Measurements from ENCODE around the gene SDK1.

The SDK1 gene

DNA sequence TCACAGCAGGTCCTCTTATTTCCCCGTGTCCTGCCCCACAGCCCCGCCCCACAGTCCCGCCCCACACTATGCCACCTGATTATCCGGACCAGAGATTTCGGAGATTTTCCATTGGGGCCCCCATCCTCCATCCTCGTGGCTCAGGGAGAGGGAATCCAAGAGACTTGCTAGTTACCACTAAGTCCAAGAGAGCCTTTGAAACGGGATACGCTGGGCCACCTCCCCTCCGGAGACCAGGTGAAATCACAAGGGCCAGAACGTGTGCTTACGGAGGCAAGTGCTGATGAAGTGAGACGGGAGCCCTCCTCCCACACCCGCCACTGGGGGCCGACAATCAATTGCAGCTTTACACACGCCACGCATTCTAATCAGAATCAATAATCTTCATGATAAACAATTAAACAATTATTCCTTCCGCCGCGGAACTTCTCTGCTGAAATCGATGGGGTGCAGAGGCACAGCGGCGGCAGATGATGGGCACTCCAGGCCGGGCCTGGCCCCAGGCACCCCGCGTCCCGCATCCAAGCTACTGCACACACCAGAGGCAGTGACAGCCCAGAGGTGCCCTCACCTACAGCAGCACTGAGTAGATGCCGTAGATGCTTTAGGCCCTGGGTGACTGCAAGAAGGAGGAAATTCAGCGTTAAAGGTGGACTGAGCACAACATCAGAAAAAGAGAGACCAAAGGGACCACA, 847.0 kb downstream of the SDK1 start:
- no peak for DNase-seq

DNA sequence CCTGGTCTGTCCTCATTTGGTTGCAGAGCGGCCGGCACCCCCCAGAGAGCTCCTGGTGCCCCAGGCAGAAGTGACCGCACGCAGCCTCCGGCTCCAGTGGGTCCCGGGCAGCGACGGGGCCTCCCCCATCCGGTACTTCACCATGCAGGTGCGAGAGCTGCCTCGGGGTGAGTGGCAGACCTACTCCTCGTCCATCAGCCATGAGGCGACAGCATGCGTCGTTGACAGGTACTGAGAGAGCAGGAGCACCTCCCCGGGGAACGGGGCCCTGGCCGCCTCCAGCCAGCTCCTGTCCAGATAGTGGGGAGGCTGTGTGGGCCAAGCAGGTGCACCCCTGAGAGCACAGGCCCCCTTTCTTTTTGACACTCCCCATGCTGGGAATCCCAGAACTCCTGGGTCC, 848.2 kb downstream of the SDK1 start:
- no peak for DNase-seq

DNA sequence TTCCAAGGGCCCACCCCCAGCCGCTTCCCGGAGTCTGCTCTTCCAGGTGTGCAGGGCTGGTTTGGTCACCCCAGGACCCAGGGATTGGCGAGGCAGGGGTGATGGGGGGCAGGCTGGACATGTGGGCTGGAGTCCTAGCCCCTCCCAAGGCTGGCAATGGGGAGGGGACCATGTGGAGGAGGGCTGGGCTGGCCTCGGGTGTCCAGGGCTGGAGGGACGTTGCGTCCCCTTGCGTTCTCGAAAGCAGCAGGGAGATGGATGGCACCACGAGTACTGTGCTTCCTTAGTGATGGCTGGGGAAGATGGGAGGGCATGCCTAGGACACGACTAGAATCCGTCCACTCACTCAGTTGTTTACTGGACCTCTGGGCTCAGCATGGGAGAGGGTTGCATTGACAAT, 848.6 kb downstream of the SDK1 start:
- no peak for DNase-seq

DNA sequence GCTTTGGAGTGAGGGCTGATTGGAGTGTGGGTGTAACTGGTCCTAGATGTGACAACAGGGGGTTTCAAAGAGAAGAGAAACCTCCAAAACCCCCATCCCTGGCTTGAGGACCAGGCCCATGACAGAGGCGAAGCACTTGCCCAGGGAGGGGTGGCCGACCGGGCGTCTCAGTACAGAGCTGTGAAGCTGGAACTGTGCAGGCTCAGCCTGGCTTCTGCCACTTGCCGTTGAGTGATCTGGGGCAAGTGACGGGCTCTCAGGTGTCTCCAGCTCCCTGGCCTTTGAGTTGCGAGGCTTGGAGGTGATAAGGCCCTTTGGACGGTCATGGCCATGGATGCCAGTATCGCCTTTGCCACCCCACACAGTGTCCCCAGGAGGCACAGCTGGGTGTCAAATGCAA, 849.7 kb downstream of the SDK1 start:
- DNase-seq: no peak

DNA sequence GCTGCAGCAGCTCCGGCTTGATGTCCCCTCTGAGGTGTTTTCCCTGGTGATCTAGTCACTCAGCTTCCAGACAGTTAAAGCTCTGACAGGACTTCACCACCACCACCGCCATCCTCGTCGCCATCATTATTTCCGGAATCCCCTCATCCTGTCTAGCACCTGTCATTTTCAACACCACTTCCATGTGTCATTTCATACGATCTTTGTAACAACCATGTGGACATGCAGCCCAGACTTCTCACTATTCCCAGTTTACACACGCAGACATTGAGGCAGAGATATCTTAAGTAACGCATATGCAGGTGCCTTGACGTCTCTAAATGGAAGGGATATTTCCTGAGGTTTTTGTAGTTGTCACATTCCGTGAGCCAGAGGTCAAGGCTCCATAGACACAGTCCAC, 850.5 kb downstream of the SDK1 start:
- DNase-seq: no peak

DNA sequence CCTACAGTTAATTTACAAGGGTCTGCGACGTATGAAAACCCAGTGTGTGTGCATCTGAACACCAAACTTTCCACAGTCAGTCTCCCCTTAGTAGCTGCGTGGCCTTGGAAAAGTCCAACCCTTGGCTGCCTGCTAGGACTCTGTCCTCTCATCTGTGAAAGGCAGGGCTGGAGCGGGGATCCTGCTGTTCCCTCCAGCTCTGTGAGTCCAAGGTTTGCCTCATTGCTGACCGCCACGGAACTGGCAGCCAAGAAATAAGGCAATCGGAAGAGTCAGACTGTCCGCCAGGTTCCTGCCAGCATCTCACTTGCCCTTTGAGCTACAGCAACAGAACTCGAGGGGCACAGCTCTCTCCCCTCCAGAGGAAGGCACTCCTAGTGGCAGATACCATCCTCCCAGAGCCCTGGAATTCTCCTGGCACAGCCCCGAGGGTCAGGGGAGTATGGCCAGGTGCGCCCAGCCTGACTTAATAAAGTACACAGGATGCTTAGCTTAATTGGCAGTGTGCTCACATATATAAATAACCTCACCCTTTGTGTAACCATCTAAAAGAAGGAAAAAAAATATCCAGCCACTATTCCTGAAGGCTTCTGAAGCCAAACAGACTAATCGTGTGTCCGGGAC, 851.0 kb downstream of the SDK1 start:
- no peak for DNase-seq

DNA sequence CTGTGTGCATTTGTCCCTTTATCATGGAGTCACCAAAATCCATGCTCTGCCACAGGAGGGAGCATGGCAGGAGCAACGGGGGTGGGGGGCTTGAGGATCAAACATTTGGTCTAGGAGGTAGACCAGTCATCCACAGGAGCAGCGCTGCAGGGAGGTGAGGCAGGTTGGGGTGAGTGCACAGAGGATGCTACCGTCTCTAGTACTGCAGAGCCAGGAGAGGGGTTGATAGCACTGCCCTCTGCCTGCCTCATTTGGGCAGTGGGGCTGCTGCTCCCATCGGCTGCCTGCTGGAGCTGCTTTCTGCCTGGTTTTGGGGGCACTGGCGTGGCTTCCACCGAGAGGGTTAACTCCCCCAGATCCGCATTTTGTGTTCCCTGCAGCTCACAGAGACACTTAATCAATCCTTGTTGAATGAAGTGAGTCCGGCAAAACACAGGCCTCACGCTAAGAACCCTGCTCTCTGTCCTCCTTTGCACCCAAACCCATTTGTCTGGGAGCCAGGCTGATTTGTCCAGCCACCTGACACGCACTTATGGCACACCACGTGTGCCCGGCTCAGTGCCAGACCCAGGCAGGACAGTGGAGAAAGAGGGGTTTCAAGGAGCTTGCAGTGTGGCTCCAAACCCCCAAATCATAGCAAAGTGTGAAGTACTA, 854.0 kb downstream of the SDK1 start:
- DNase-seq: no peak

DNA sequence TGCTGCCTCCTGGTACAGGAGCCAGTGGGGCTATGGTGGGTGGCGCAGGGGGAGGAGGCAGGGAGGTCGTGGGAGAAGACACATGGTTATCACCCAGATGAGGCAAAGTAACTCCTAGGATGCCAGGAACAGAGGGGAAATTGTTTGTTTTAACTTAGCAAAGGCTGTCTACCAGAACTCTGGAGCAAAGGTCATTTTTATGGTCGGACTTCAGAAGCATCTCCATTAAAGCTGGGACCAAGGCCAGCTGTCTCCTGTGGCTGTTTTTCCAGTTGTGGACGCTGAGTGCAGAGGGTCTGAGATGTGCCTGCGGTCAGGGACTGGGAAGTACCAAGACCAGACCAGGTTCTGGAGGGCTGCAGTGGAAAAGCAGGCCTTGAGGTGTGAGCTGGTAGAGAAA, 855.1 kb downstream of the SDK1 start:
- no peak for DNase-seq

DNA sequence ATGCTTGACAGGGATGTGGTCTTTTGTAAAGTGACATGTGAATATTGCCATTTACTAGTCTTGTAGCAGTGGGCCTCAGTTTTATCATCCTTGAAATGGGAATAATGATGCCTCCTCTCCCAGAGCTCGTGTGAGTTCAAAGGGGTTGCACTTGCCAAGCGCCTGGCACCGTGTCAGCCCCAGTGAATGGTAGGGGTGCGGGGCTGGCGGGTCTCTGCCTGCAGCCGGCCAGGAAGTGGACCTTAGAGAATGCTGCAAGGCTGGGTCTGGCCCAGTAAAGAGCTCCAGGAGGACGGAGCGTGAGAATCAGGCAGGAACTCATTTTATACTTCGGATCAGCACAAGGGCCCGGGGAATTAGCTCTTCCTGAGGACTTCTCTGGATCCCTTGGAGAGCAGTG, 856.6 kb downstream of the SDK1 start:
- no peak for DNase-seq

DNA sequence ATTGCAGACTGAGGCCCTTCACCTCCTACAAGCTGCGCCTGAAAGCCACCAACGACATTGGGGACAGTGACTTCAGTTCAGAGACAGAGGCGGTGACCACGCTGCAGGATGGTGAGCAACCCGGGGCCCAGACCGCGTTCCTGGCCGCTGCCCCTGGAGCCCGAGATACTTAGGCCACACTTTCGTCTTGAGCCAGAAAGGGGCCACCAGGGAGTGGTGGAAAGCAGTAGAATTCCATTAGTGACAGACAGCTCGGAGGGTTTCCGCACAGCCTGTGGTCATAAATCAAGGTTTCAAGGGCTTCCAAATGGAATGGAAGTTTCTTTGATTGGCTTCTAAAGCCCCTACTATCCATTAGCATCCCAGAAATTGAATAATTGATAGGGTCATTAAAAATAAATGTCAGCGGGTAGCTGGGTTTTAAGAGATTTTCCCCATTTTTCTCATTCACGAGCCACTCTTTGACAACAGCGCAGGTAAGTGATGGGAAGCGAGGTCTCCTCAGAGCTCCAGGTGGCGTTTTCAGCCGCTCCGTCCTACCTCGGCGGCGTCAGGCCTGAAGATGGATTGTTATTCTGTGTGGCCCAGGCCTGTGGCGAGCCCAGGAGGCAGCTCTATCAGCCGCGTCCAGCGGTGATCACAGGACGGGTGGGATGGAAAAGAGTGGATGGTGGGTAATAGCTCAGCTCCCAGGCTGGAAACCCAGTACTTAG, 857.5 kb downstream of the SDK1 start:
- no peak for DNase-seq

DNA sequence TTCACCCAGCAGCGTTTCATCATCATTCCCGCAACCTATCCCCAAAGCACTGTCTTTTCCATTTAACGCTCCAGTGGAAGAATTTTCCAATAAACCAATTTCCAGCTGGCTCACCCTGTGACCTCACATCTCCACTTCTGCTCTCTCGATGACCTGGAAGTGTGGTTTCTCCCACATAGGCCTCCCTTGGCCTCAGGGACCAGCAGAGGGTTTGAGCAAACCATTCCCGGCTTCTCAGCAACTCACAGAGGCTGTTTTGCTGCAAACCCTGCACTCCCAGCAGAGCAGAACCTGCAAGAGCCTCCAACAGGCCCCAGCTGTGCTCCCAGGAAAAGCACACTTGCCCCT, 858.1 kb downstream of the SDK1 start:
- DNase-seq: no peak

DNA sequence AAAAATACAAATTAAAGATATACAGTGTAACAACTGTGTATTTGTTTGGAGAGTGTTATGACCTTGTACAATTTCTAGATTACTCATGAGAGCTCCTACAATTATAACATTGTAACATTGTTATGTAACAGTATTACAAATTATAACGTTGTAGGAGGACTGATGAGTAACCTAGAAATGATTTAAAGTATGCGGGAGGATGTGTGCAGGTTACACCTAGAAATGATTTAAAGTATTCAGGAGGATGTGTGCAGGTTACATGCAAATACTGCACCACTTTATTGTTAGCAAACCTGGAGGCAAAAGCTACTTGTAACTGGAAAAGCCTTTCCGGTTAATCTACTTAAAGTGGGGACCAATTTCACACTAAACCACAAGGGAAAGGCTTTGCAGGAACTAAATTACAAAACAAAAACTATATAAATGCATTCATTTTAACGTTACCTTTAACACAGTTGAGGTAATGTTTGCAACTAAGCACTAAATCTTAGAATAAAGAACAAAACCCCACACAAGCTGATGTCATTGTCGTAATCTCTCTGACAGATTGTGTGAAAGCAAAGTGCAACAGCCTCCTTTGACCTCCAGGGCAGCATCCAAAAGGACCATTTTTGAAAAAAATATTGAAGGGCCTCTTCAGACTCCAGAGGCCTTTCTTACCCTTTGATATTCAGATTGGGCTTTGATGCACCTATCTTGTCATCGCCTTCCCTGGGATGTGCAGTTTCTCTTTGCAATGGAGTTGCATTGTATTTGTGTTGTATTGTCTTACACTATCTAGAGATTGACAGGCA, 858.9 kb downstream of the SDK1 start:
- no peak for DNase-seq

DNA sequence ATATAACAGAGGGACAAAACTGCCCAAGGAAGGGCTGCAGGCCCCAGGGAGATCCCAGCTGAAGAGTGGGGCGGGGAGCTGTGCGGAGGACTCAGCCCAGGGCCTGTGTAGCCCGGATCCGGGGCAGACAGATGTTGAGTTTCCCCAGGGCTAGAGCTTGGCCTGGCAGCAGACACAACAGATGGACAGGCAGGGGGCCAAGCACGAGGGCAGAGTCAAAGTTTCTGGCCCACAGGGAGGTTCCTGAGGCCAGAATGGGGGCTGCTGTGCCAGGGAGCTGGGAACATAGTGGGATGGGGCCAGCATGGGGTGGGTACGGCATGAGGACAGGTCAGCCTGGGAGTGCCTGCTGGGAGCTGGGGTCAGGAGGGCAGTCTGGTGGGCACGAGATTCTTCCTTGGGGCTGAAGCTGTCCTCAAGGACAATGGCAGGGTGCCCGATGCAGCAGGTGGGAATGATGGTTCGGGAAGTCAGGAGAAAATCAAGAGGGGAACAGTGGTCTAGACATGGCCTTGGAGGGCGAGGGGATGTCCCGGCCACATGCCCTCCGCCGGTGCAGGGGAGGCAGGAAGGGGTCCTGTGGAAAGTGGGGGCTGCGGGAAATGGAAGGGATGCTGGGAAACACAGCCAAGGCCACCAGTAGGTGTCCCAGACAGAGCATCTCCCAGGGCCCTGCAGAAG, 862.0 kb downstream of the SDK1 start:
- DNase-seq: no peak

DNA sequence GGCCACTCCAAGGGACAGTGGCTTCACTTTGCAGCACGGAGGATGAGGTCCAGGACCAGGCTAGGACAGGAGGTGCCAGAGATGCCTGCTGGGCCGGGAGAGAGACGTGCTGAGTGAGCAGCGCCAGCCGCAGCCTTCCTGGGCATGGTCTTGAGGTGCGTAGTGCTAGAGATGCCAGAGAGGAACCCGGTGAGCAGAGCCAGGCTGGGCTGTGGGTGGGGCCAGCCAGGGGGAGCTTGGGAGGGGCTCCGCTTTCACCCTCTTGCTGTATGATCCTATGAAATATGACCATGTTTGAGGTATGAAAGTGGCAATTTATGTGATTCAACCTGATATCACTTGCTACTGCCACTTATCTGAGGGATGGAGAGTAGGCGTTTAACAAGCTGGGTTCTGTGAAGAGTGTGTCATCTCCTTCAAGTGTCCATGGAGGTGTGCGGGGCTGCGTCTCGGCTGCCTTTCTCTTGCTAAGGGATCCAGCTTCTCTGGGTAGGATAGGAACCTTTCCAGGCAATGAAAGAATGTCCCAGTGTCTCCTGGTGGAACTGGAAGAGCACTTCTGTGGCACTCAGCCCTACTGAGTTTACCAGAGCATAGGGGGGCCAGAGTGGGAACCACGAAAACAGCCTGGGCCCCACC, 862.6 kb downstream of the SDK1 start:
- DNase-seq: no peak

DNA sequence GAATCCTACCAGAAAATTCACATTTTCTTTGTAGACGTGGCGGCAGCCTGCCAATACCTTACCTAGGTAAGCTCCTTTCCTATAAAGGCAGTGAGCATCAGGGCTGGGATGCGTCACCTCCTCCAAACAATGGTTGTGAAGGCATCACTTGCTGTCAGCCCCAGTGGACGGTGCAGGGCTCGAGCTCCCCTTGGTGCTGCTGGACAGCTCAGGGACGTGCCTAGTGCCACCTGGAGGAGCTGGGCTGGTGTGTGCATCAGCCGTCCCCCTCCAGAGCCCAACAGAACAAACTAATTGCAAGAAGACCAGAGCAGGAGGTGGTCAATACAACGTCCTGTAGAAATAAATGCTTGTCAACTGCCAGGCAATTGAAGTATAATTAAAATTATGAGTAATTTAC, 863.5 kb downstream of the SDK1 start:
- no peak for DNase-seq

DNA sequence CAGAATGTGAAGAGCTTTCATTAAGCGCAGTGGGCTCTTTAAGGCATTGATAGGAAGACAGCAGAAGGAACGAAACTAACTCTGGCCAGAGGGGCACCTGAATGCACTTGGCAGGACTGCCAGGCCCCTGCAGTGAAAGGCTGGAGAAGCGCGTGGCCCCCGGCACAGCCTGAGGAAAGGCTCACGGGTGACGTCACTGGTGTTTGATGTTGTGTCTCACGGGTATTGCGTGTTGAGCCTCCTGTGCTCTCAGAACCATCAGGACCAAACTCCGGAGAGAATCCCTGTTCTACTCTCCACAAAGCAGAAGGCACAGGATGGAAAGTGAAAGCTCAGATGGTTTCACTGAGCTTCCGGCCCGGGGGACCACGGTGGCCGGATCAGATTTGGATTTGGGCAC, 865.3 kb downstream of the SDK1 start:
- DNase-seq: no peak

DNA sequence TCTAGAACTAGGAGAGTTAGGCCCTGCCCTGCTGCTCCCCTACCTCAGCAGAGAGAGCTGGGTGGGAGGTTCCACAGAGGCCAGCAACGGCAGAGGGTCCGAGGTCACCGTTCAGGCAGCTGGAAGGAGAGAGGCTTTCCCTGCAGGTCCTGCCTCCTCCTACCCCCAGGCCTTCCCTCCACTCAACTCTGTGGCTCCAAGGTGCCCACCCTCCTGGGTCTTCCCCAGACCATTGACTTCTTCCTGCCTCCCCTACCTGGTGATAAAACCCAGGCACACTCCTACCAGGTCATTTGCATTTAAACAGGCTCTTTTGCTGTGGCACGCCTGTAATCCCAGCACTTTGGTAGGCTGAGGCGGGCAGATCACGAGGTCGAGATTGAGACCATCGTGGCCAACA, 865.8 kb downstream of the SDK1 start:
- no peak for DNase-seq

DNA sequence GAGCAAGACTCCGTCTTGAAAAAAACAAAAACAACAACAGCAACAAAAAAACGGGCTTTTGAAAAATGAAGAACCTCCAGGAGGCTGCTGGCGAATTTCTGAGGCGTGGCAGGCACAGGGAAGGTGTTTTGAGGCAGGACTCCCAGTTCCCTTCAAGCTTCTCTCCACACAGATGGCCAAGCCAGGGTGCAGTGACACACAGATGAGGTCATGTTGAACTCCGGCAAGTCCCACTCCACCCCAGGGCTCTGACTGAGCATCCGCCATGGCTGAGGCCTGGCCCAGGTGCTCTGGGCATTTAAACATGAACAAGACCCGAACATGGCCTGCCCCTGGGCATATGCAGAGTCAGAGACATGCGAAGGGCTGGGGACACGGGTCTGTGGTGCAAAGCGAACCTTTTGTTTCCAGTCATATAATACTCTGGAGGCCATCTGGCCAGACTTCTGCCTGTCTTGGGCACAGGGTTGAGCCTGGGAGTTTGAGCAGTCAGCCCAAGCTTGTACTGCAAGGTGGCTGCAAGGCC, 866.4 kb downstream of the SDK1 start:
- no peak for DNase-seq

DNA sequence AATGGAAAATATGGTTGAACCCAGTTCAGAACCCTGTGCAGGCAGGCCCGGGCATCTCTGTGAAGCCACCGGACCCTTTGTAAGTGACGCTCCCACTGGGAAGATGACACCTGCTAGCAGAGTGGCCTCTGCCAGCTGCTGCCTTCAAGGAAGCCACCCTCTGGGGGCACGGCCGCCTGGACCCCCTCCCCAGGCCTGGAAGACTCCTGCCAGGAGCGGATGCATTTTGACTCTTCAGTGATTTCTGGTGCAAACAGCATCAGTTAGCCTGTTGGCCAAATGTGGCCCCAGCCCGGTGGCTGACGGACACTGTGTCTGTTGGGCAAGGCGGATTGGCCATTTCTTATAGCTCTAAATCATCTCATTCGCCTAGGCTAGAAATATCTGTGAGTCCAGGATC, 867.0 kb downstream of the SDK1 start:
- no peak for DNase-seq

DNA sequence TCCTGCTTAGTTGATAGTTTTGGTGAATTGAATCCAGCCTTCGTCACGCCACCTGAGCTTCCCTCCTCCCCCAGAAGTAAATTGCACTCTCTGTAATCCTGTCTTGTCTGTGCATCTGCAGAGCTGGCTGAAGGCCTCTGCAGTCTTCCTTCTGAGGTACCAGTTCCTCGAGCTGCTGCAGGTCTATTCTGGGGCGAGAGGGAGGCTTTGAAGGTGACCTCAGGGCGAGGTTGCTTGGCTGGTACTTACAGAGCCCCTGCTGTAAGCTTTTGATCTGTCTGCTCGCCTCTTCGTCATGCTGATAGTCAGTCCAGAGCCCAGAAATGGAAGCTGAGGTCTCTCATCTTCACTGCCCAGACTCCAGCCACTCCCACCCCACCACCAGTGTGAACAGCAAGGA, 867.5 kb downstream of the SDK1 start:
- DNase-seq: no peak

DNA sequence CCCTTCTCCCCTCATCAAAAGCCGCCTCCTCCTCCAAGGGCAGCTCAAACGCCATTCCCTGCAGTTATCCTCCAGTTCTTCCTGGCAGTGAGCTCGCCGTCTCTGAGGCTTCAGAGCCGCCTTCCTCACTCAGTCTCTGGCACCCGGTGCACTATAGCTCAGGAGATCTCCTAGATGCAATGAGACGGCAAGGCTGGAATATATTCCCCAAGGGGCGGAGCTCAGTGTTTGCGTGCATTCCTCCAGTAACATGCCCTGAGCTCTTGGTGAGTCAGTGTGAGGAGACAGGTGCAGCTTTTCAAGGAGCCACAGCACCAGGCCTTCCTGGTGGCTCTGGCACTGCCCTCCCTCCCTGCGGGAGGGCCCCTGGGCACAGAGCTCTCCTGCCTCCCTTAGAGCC, 868.4 kb downstream of the SDK1 start:
- no peak for DNase-seq

All from activated effector memory CD4-positive, alpha-beta T cell treated with anti-CD3 and anti-CD28 coated beads, Interleukin-2, amount 50 U/mL, for 16 hours (primary cell).